ENCODE measurements around the gene CTNNA3.

- TF ChIP-seq CTCF (IDR thresholded peaks at IDR 0.05 in 4 of 5, conservative IDR thresholded peaks at IDR 0.05 in 1 of 5) (no peak), POLR2A (IDR thresholded peaks at IDR 0.05) (no peak)
Observed at GRCh38 chr10:66982053-66982420, 714.0 kb downstream of the CTNNA3 start.
